T-helper 1 cell treated with Interleukin-12 subunit alpha and Interleukin-12 subunit beta and Interleukin-4 antibody, amounts not matched to agents 30 ng/mL and 1 ng/mL, for 36 hours (primary cell): Measurements from ENCODE around the gene ZNF354B. TPM values are rescaled to one million over a fixed set of nuclear protein-coding genes. Genes with fewer than 3 reads are reported as not detected.
"Not testable (repeated sequence)": the region's sequence is repeated elsewhere in the genome, so short reads cannot be mapped to it uniquely, and the experiment has no call there.

ENCODE experiments used
- intact Hi-C: fragments of 100-400 bp; cut with micrococcal nuclease; formaldehyde crosslinking; loops from one replicate; pipeline ENCODE4 v1.15.1; 2024
- total RNA-seq: library from RNA; stranded (reverse); gene quantifications from 2 replicates; pipeline ENCODE4 v1.2.3, GENCODE V29; 2022

The ZNF354B gene
- 16.6 and 16.8 TPM in 2 replicates for total RNA-seq

GRCh38 chr5:178859625-178860521 is at the start of gene ZNF354B:
Gene ZNF354B, plus strand, starts transcription at chr5:178859953. Its CDS starts 1,095 bp downstream, at chr5:178861048.
- intact Hi-C loops, result loop anchor here (1.0 to 5.0 kb wide), 7 partner anchors 130 to 697 kb away; partner anchors contain the start of genes CLK4, PHYKPL, ZNF354A and ZNF354C

- intact Hi-C loops, result no loop called here
These were observed 42.2 kb upstream of the ZNF354B start for GRCh38 chr5:178817506-178817905.

GRCh38 chr5:178818094-178818493 is 41.7 kb upstream of the ZNF354B start:
- intact Hi-C loops, result no loop called here

- intact Hi-C loops, result no loop called here
These were observed 39.8 kb upstream of the ZNF354B start for GRCh38 chr5:178820001-178820400.

GRCh38 chr5:178825444-178825843 is 34.3 kb upstream of the ZNF354B start:
- intact Hi-C loops, result no loop called here

GRCh38 chr5:178826216-178826615 is 33.5 kb upstream of the ZNF354B start:
- intact Hi-C loops, result no loop called here

GRCh38 chr5:178827636-178828035 is 32.1 kb upstream of the ZNF354B start:
- intact Hi-C loops, result no loop called here

GRCh38 chr5:178831049-178831448 is 28.7 kb upstream of the ZNF354B start:
- intact Hi-C loops, result no loop called here

GRCh38 chr5:178832618-178833201 is 27.0 kb upstream of the ZNF354B start:
- intact Hi-C loops, result no loop called here

GRCh38 chr5:178836628-178837027 is 23.1 kb upstream of the ZNF354B start:
- intact Hi-C loops, result loop anchor here (5.0 kb wide), 1 partner anchor 599 kb away; no protein-coding TSS in a partner anchor

- intact Hi-C loops, result loop anchor here (1.0 to 5.0 kb wide), 2 partner anchors 109 to 602 kb away; partner anchors contain the start of gene ZNF354A
These were observed 20.9 kb upstream of the ZNF354B start for GRCh38 chr5:178838695-178839318.

GRCh38 chr5:178839319-178839704 is 20.4 kb upstream of the ZNF354B start:
- intact Hi-C loops, result loop anchor here (1.0 to 5.0 kb wide), 2 partner anchors 109 to 602 kb away; partner anchors contain the start of gene ZNF354A

GRCh38 chr5:178840399-178840798 is 19.4 kb upstream of the ZNF354B start:
- intact Hi-C loops, result not testable (repeated sequence)

GRCh38 chr5:178849316-178849715 is 10.4 kb upstream of the ZNF354B start:
- intact Hi-C loops, result no loop called here

- intact Hi-C loops, result no loop called here
These were observed 7.8 kb upstream of the ZNF354B start for GRCh38 chr5:178851951-178852350.

- intact Hi-C loops, result no loop called here
These were observed 5.5 kb upstream of the ZNF354B start for GRCh38 chr5:178854284-178854683.

- intact Hi-C loops, result loop anchor here (5.0 kb wide), 1 partner anchor 697 kb away; no protein-coding TSS in a partner anchor
These were observed 862 bp downstream of the ZNF354B start for GRCh38 chr5:178860615-178861014.

GRCh38 chr5:178861627-178862026 is 1.9 kb downstream of the ZNF354B start:
- intact Hi-C loops, result loop anchor here (5.0 kb wide), 1 partner anchor 696 kb away; no protein-coding TSS in a partner anchor

GRCh38 chr5:178866946-178867345 is 7.2 kb downstream of the ZNF354B start:
- intact Hi-C loops, result no loop called here

GRCh38 chr5:178869577-178869976 is 9.8 kb downstream of the ZNF354B start:
- intact Hi-C loops, result no loop called here

GRCh38 chr5:178870411-178870810 is 10.7 kb downstream of the ZNF354B start:
- intact Hi-C loops, result no loop called here

- intact Hi-C loops, result no loop called here
These were observed 12.5 kb downstream of the ZNF354B start for GRCh38 chr5:178872302-178872701.
